Measurements from ENCODE around the gene ATXN2. TPM values are rescaled to one million over a fixed set of nuclear protein-coding genes. Genes with fewer than 3 reads are reported as not detected.

The ATXN2 gene
- total RNA-seq, 1 experiment from 2014 or later = 56.3 TPM

GRCh38 chr12:111428081-111428727, 170.9 kb downstream of the ATXN2 start (continued):
- TF ChIP-seq ARID4B (CRISPR knock-in tag; IDR thresholded peaks at IDR 0.05; ENCODE audit: borderline replicate concordance) (no peak), E2F1 (CRISPR knock-in tag; IDR thresholded peaks at IDR 0.05) (no peak), TP53 (CRISPR knock-in tag; IDR thresholded peaks at IDR 0.05) (no peak), FOXP1 (CRISPR knock-in tag; IDR thresholded peaks at IDR 0.05; ENCODE audit: borderline replicate concordance) (no peak), STAT6 (CRISPR knock-in tag; conservative IDR thresholded peaks at IDR 0.05; ENCODE audit: low read depth) (no peak), PRRX2 (CRISPR knock-in tag; IDR thresholded peaks at IDR 0.05) (no peak), AFF4 (CRISPR knock-in tag; IDR thresholded peaks at IDR 0.05; ENCODE audit: borderline replicate concordance) (no peak)
- TF ChIP-seq, protein P1, sequence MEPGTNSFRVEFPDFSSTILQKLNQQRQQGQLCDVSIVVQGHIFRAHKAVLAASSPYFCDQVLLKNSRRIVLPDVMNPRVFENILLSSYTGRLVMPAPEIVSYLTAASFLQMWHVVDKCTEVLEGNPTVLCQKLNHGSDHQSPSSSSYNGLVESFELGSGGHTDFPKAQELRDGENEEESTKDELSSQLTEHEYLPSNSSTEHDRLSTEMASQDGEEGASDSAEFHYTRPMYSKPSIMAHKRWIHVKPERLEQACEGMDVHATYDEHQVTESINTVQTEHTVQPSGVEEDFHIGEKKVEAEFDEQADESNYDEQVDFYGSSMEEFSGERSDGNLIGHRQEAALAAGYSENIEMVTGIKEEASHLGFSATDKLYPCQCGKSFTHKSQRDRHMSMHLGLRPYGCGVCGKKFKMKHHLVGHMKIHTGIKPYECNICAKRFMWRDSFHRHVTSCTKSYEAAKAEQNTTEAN (CRISPR knock-in tag; IDR thresholded peaks at IDR 0.05) = no peak
- TF ChIP-seq, protein P2, sequence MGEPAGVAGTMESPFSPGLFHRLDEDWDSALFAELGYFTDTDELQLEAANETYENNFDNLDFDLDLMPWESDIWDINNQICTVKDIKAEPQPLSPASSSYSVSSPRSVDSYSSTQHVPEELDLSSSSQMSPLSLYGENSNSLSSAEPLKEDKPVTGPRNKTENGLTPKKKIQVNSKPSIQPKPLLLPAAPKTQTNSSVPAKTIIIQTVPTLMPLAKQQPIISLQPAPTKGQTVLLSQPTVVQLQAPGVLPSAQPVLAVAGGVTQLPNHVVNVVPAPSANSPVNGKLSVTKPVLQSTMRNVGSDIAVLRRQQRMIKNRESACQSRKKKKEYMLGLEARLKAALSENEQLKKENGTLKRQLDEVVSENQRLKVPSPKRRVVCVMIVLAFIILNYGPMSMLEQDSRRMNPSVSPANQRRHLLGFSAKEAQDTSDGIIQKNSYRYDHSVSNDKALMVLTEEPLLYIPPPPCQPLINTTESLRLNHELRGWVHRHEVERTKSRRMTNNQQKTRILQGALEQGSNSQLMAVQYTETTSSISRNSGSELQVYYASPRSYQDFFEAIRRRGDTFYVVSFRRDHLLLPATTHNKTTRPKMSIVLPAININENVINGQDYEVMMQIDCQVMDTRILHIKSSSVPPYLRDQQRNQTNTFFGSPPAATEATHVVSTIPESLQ (CRISPR knock-in tag; IDR thresholded peaks at IDR 0.05) = no peak
- TF ChIP-seq, protein P3, sequence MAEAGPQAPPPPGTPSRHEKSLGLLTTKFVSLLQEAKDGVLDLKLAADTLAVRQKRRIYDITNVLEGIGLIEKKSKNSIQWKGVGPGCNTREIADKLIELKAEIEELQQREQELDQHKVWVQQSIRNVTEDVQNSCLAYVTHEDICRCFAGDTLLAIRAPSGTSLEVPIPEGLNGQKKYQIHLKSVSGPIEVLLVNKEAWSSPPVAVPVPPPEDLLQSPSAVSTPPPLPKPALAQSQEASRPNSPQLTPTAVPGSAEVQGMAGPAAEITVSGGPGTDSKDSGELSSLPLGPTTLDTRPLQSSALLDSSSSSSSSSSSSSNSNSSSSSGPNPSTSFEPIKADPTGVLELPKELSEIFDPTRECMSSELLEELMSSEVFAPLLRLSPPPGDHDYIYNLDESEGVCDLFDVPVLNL (CRISPR knock-in tag; IDR thresholded peaks at IDR 0.05; ENCODE audit: borderline replicate concordance, low read depth) = no peak

Measured in WTC11 (cell line).